HG03159 (cell line): ENCODE results near the gene SYNRG.

Experiments
- ATAC-seq: cut with Tn5 transposase; IDR thresholded peaks from one replicate; pipeline ENCODE4 v1.9.1; 2021; ENCODE audit warnings: mild to moderate bottlenecking, moderate library complexity; ENCODE audit not compliant: unreplicated experiment

SYNRG gene

GRCh38 chr17:37506678-37507077 is 102.5 kb downstream of the SYNRG start:
- no peak for ATAC-seq

- ATAC-seq = no peak
These were observed 103.9 kb downstream of the SYNRG start for GRCh38 chr17:37505333-37505732.

GRCh38 chr17:37503148-37503547 is 106.1 kb downstream of the SYNRG start:
- no peak for ATAC-seq

GRCh38 chr17:37502009-37502936 is 106.9 kb downstream of the SYNRG start:
- ATAC-seq = no peak

GRCh38 chr17:37500378-37500777 is 108.8 kb downstream of the SYNRG start:
- ATAC-seq = no peak

- ATAC-seq = no peak
These were observed 114.2 kb downstream of the SYNRG start for GRCh38 chr17:37494971-37495370.

- no peak for ATAC-seq
These were observed 114.8 kb downstream of the SYNRG start for GRCh38 chr17:37494401-37494831.

- ATAC-seq = no peak
These were observed 115.8 kb downstream of the SYNRG start for GRCh38 chr17:37493249-37494027.

- no peak for ATAC-seq
These were observed 117.1 kb downstream of the SYNRG start for GRCh38 chr17:37492167-37492566.

- ATAC-seq = no peak
These were observed 118.3 kb downstream of the SYNRG start for GRCh38 chr17:37490638-37491614.

- peak; percentile 51 for ATAC-seq
These were observed 119.1 kb downstream of the SYNRG start for GRCh38 chr17:37490022-37490587.

GRCh38 chr17:37489197-37490001 is 119.8 kb downstream of the SYNRG start, which contains the start of gene DUSP14:
Gene DUSP14, plus strand, starts transcription at chr17:37489891. Its CDS starts 22,382 bp downstream, at chr17:37512273.
- peak; percentile 55 for ATAC-seq

- ATAC-seq = no peak
These were observed 120.5 kb downstream of the SYNRG start for GRCh38 chr17:37488607-37489196.

GRCh38 chr17:37488009-37488604 is 121.1 kb downstream of the SYNRG start:
- no peak for ATAC-seq

GRCh38 chr17:37485938-37486570 is 123.2 kb downstream of the SYNRG start:
- no peak for ATAC-seq

- ATAC-seq = no peak
These were observed 125.7 kb downstream of the SYNRG start for GRCh38 chr17:37483311-37484039.

- no peak for ATAC-seq
These were observed 128.1 kb downstream of the SYNRG start for GRCh38 chr17:37481001-37481665.
